ENCODE data around the gene CAPN2.

The CAPN2 gene

DNA sequence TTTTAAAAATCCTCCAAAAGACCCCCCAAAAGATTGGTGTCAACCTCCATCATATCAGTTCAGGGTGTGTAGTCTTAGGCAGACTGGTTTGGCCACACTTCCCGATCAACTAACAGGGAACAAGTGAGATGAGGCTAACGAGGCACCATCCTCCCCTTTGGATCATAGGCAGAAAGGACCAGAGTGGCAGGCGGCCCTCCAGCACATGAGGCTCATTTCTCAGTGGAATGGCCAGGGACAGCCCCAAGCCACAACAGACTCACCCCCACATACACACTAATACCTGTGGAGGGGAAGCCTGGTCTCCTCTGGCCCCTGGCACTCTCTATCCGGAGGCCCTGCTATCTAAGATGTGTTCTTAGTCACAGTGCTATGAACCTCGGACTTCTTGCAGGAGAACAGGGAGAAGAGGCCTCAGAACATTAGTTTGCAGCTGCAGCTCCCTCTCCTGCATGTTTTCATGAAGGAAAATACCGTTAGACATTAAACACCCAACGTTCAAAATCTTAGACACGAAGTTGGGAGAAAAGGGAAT is 17.3 kb upstream of the CAPN2 start:
- TF ChIP-seq TEAD4 (IDR thresholded peaks at IDR 0.05): no peak
- no peak for TF ChIP-seq RAD21 (IDR thresholded peaks at IDR 0.05; ENCODE audit: low read depth)
- TF ChIP-seq, protein P1, sequence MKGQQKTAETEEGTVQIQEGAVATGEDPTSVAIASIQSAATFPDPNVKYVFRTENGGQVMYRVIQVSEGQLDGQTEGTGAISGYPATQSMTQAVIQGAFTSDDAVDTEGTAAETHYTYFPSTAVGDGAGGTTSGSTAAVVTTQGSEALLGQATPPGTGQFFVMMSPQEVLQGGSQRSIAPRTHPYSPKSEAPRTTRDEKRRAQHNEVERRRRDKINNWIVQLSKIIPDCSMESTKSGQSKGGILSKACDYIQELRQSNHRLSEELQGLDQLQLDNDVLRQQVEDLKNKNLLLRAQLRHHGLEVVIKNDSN (IDR thresholded peaks at IDR 0.05): no peak
- TF ChIP-seq TAF1 (IDR thresholded peaks at IDR 0.05; ENCODE audit: low read depth): no peak
- TF ChIP-seq, protein P2, sequence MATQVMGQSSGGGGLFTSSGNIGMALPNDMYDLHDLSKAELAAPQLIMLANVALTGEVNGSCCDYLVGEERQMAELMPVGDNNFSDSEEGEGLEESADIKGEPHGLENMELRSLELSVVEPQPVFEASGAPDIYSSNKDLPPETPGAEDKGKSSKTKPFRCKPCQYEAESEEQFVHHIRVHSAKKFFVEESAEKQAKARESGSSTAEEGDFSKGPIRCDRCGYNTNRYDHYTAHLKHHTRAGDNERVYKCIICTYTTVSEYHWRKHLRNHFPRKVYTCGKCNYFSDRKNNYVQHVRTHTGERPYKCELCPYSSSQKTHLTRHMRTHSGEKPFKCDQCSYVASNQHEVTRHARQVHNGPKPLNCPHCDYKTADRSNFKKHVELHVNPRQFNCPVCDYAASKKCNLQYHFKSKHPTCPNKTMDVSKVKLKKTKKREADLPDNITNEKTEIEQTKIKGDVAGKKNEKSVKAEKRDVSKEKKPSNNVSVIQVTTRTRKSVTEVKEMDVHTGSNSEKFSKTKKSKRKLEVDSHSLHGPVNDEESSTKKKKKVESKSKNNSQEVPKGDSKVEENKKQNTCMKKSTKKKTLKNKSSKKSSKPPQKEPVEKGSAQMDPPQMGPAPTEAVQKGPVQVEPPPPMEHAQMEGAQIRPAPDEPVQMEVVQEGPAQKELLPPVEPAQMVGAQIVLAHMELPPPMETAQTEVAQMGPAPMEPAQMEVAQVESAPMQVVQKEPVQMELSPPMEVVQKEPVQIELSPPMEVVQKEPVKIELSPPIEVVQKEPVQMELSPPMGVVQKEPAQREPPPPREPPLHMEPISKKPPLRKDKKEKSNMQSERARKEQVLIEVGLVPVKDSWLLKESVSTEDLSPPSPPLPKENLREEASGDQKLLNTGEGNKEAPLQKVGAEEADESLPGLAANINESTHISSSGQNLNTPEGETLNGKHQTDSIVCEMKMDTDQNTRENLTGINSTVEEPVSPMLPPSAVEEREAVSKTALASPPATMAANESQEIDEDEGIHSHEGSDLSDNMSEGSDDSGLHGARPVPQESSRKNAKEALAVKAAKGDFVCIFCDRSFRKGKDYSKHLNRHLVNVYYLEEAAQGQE (IDR thresholded peaks at IDR 0.05; ENCODE audit: low read depth): no peak
- no peak for TF ChIP-seq TCF12 (IDR thresholded peaks at IDR 0.05; ENCODE audit: low read depth)
- TF ChIP-seq, protein P3, sequence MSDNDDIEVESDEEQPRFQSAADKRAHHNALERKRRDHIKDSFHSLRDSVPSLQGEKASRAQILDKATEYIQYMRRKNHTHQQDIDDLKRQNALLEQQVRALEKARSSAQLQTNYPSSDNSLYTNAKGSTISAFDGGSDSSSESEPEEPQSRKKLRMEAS (IDR thresholded peaks at IDR 0.05): no peak
- no peak for TF ChIP-seq YY1 (IDR thresholded peaks at IDR 0.05; ENCODE audit: low read depth)
- TF ChIP-seq FOXM1 (IDR thresholded peaks at IDR 0.05; ENCODE audit: borderline replicate concordance, low read depth): no peak
- no peak for TF ChIP-seq CREB1 (IDR thresholded peaks at IDR 0.05; ENCODE audit: low read depth)
- TF ChIP-seq NFIC (IDR thresholded peaks at IDR 0.05): no peak
- TF ChIP-seq EGR1 (IDR thresholded peaks at IDR 0.05): no peak
- no peak for TF ChIP-seq CEBPB (IDR thresholded peaks at IDR 0.05)
- TF ChIP-seq ZBTB7A (IDR thresholded peaks at IDR 0.05; ENCODE audit: low read depth): no peak
- TF ChIP-seq EP300 (IDR thresholded peaks at IDR 0.05; ENCODE audit: borderline replicate concordance): no peak

DNA sequence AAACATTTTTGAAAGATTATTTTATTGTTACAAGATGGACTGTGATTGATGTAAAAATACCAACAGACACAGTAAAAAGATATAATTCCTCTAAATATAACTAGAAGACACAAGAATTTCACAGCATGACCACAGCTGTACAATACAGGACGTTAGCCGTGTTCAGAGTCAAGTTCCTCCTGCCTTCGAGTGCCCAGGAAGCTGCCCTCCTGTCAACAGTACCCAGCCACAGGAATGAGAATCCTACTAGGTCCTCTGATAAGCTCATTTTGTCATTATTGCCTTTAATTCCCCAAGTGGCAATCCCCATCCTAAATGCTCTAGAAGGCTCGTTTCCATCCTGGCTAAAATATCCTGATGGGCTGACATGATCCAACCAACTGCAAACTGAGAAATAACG is 16.4 kb upstream of the CAPN2 start:
- TF ChIP-seq, protein P2 (IDR thresholded peaks at IDR 0.05; ENCODE audit: low read depth): no peak
- no peak for TF ChIP-seq CREB1 (IDR thresholded peaks at IDR 0.05; ENCODE audit: low read depth)
- no peak for TF ChIP-seq TEAD4 (IDR thresholded peaks at IDR 0.05)
- no peak for TF ChIP-seq NFIC (IDR thresholded peaks at IDR 0.05)
- TF ChIP-seq, protein P1 (IDR thresholded peaks at IDR 0.05): no peak
- no peak for TF ChIP-seq ZBTB7A (IDR thresholded peaks at IDR 0.05; ENCODE audit: low read depth)
- no peak for TF ChIP-seq YY1 (IDR thresholded peaks at IDR 0.05; ENCODE audit: low read depth)
- TF ChIP-seq FOXM1 (IDR thresholded peaks at IDR 0.05; ENCODE audit: borderline replicate concordance, low read depth): no peak
- no peak for TF ChIP-seq TCF12 (IDR thresholded peaks at IDR 0.05; ENCODE audit: low read depth)
- TF ChIP-seq CEBPB (IDR thresholded peaks at IDR 0.05): no peak
- no peak for TF ChIP-seq EP300 (IDR thresholded peaks at IDR 0.05; ENCODE audit: borderline replicate concordance)
- TF ChIP-seq RAD21 (IDR thresholded peaks at IDR 0.05; ENCODE audit: low read depth): no peak
- no peak for TF ChIP-seq EGR1 (IDR thresholded peaks at IDR 0.05)
- no peak for TF ChIP-seq TAF1 (IDR thresholded peaks at IDR 0.05; ENCODE audit: low read depth)
- TF ChIP-seq, protein P3 (IDR thresholded peaks at IDR 0.05): no peak

DNA sequence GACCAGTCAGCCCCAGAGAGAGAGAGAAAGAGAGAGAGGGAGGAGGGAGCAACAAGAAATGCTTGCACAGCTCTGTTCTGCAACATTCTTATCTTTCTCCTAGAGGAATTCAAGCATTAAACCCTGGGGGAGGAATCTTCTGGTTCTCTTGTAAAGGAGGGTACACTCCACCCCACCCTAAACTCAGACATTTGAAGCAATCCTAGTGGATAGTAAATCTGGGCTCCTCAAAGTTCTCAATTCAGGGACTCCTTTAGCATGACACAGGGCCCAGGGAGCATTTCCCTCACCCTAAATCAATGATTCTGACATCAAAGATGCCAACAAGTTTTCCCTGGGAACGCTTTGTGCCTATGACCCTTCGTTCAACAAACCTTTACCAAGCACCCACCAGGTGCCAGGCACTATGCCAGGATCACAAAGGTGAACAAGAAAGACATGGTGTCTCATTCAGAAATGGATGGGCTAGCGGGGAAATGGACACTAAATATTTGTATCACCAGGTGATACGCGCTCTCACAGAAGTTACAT is 11.9 kb upstream of the CAPN2 start:
- TF ChIP-seq TCF12 (IDR thresholded peaks at IDR 0.05; ENCODE audit: low read depth) (no peak), RAD21 (IDR thresholded peaks at IDR 0.05; ENCODE audit: low read depth) (no peak), TEAD4 (IDR thresholded peaks at IDR 0.05) (no peak)

DNA sequence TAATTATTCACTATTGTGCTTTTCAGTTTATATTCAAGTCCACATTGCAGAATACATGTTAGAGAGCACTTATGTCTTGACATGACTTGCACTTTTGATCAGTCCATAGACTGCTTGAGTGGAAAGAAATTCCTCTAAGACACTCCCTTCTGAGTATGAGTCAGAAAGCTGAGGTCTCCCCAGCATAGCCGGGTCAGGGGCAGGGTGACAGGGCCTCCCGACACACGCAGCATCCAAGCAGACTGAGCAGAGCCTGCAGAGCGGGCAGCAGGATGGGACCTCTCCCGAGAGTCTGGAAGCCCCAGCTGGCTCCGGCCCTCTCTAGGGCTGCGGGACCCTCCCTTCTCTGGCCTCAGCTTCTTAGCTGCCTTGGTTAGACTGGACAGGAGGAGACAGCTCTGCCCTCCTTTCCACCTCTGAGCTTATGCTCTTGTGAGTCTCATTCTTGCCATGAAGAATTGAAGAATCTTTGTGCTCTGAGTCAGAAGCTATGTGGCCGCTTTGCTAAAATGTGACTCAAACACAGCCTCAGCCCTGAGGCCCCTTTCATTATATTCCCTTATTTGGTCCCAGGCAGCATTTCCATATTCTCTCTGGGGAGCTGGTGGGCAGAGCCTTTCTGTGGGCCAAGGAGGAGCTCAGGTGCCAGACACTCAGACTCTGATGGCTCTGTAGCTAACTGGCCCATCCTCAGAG is 11.2 kb upstream of the CAPN2 start:
- TF ChIP-seq, protein P1 (IDR thresholded peaks at IDR 0.05): no peak
- TF ChIP-seq CEBPB (IDR thresholded peaks at IDR 0.05): no peak
- no peak for TF ChIP-seq CREB1 (IDR thresholded peaks at IDR 0.05; ENCODE audit: low read depth)
- TF ChIP-seq, protein P3 (IDR thresholded peaks at IDR 0.05): 0 out of 2 replicates have a peak, but pooled peaks have one; percentile 27
- peak; percentile 52 for TF ChIP-seq TCF12 (IDR thresholded peaks at IDR 0.05; ENCODE audit: low read depth)
- peak; percentile 69; the same call in 1 of the 2 replicates for TF ChIP-seq EP300 (IDR thresholded peaks at IDR 0.05; ENCODE audit: borderline replicate concordance)
- TF ChIP-seq, protein P2 (IDR thresholded peaks at IDR 0.05; ENCODE audit: low read depth): no peak
- peak; percentile 12; the same call in 1 of the 2 replicates for TF ChIP-seq NFIC (IDR thresholded peaks at IDR 0.05)
- TF ChIP-seq TEAD4 (IDR thresholded peaks at IDR 0.05): peak; percentile 46
- TF ChIP-seq YY1 (IDR thresholded peaks at IDR 0.05; ENCODE audit: low read depth): no peak
- TF ChIP-seq ZBTB7A (IDR thresholded peaks at IDR 0.05; ENCODE audit: low read depth): peak; percentile 52; the same call in 1 of the 2 replicates
- no peak for TF ChIP-seq EGR1 (IDR thresholded peaks at IDR 0.05)
- TF ChIP-seq FOXM1 (IDR thresholded peaks at IDR 0.05; ENCODE audit: borderline replicate concordance, low read depth): no peak

Measured in Ishikawa (cell line).